Naive B cell (primary cell): Measurements from ENCODE around the gene MARCHF7. TPM values are rescaled to one million over a fixed set of nuclear protein-coding genes. Genes with fewer than 3 reads are reported as not detected.
"Not testable (repeated sequence)": the region's sequence is repeated elsewhere in the genome, so short reads cannot be mapped to it uniquely, and the experiment has no call there.

ENCODE experiments used
- ATAC-seq, 2 donors: fragments of 150-1000 bp; cut with Tn5 transposase; 2 replicates each; pipeline ENCODE4 v1.10.0; 2021; ENCODE audit warnings: low read depth in 2 of 2, mild to moderate bottlenecking in 2 of 2, moderate library complexity in 2 of 2
- DNase-seq: peaks from one replicate; pipeline ENCODE4 v3.0.0; 2022
- H3K27ac Mint-ChIP-seq, 6 donors: one replicate each; pipeline ENCODE4 v1.8.0; 2020 to 2022; ENCODE audit warnings: mild to moderate bottlenecking in 6 of 6, mixed read lengths in 6 of 6, moderate library complexity in 5 of 6, inconsistent platforms in 2 of 6
- H3K27me3 Mint-ChIP-seq, 3 donors: one replicate each; pipeline ENCODE4 v1.8.0; 2021 to 2022; ENCODE audit warnings: mixed read lengths in 3 of 3, mild to moderate bottlenecking in 1 of 3
- H3K36me3 Mint-ChIP-seq, 2 donors: one replicate each; pipeline ENCODE4 v1.8.0; 2020 to 2022; ENCODE audit warnings: mixed read lengths in 2 of 2, inconsistent platforms in 1 of 2, mild to moderate bottlenecking in 1 of 2
- H3K4me1 Mint-ChIP-seq, 3 donors: one replicate each; pipeline ENCODE4 v1.8.0; 2020 to 2022; ENCODE audit warnings: mixed read lengths in 3 of 3, inconsistent platforms in 1 of 3, mild to moderate bottlenecking in 1 of 3, moderate library complexity in 1 of 3
- H3K4me3 Mint-ChIP-seq, 8 donors: one replicate each; pipeline ENCODE4 v1.8.0; 2020 to 2022; ENCODE audit warnings: mild to moderate bottlenecking in 8 of 8, mixed read lengths in 8 of 8, moderate library complexity in 8 of 8, inconsistent platforms in 2 of 8
- H3K9me3 Mint-ChIP-seq, 7 donors: one replicate each; pipeline ENCODE4 v1.8.0; 2020 to 2022; ENCODE audit warnings: mixed read lengths in 7 of 7, mild to moderate bottlenecking in 5 of 7, inconsistent platforms in 2 of 7, moderate library complexity in 1 of 7
- polyA plus RNA-seq, 6 donors: library from polyadenylated mRNA; unstranded; fragments of 300-500 nt; fragmentation: Illumina TruSeq; gene quantifications; one replicate each; pipeline ENCODE4 v1.2.3, GENCODE V29; 2021; ENCODE audit warnings: low read depth in 6 of 6

The MARCHF7 gene
- polyA plus RNA-seq, 6 donors from 2014 or later: 160 to 236 (median 199) TPM

DNA sequence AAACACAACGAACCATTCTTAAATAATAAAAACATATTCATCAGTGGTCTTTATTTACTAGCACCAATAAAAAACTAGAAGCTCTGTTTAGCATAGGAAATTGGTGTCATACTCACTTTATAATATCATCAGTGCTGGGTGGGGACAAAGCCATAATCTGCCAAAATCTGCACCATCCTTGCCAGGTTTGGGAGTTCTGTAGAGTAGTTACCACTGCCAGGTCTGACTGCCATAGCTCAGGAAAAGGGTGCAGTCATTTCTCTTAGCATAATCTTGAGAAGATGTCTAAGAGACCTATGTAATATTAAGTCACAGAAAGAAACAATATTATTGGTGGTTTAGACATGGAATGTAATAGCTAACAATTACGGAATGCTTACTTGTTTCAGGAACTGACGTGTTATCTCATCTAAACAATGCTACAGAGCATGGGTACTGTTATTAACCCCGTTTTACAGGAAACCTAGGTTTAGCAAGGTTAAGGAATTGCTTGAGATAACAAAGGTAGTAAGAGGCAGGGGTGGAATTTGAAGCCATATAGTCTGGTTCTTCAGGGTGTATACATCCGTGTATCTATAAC, 1.6 kb upstream of the MARCHF7 start:
- Mint-ChIP-seq H3K4me1 (peaks cover 19 to 32% (median 26%) of the 10 kb centered on the region in 3 donors), H3K4me3 (peak overlapping the region in 2 of 8 donors; percentile 0 to 72), H3K9me3 (no peaks in the 10 kb centered on the region)

GRCh38 chr2:159711562-159712142, 654 bp upstream of the MARCHF7 start:
- Mint-ChIP-seq H3K27ac (peak overlapping the region; percentile 79 to 100 (median 98)), H3K27me3 (no peaks in the 10 kb centered on the region), H3K36me3 (peaks cover 5 to 11% of the 10 kb centered on the region in 2 donors), H3K4me1 (peaks cover 18 to 42% (median 31%) of the 10 kb centered on the region in 3 donors), H3K4me3 (peak overlapping the region; percentile 86 to 100 (median 99)), H3K9me3 (no peaks in the 10 kb centered on the region)
- ATAC-seq (no peak), DNase-seq (no peak)

More for the DNA sequence above, 1.6 kb upstream of the MARCHF7 start:
- Mint-ChIP-seq H3K36me3 (peaks cover 1 to 11% of the 10 kb centered on the region in 2 donors), H3K27me3 (no peaks in the 10 kb centered on the region), H3K27ac (no peak overlapping the region)
- no peak for DNase-seq
- no peak for ATAC-seq

GRCh38 chr2:159712929-159713420, 669 bp downstream of the MARCHF7 start:
- no peaks in the 10 kb centered on the region for H3K27me3 Mint-ChIP-seq
- H3K27ac Mint-ChIP-seq: peak overlapping the region; percentile 97 to 100 (median 100)
- H3K4me3 Mint-ChIP-seq: peak overlapping the region; percentile 99 to 100 (median 100)
- H3K4me1 Mint-ChIP-seq: peaks cover 23 to 49% (median 39%) of the 10 kb centered on the region in 3 donors
- no peaks in the 10 kb centered on the region for H3K9me3 Mint-ChIP-seq
- no peak for DNase-seq
- ATAC-seq: peak; percentile 5 to 7
- peaks cover 5 to 11% of the 10 kb centered on the region in 2 donors for H3K36me3 Mint-ChIP-seq

DNA sequence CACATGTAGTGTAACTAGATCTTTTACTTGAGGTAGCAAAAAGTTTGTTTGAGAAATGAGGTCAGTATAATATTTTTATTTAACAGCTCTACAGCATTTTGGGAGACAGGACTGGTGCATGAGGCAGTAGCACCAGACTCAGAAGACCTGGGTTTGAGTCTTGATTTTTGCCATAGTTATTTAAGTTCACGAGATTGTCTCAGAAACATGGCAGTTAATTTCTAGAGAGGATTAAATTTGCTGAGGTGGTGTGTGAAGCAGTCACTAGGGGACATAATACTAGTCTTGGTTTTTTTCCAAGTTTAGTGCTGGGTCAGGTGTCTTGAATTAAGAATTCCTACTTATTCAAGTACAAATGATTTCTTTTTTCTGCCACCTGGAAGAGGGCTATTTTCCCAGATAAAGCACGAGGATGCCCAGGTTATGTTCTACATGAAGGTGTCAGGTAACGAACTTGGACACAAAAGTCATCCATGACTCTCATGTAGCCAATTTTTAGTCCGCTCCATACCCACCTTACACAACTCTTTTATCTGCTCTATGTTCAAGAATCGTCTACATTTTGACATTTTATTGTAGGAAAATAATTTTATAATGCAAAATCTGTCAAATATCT, 1.4 kb downstream of the MARCHF7 start:
- peaks cover 5 to 11% of the 10 kb centered on the region in 2 donors for H3K36me3 Mint-ChIP-seq
- H3K27me3 Mint-ChIP-seq: no peaks in the 10 kb centered on the region
- DNase-seq: no peak
- H3K9me3 Mint-ChIP-seq: no peaks in the 10 kb centered on the region
- ATAC-seq: no peak
- peak overlapping the region; percentile 99 to 100 (median 100) for H3K4me3 Mint-ChIP-seq
- peak overlapping the region; percentile 97 to 100 (median 100) for H3K27ac Mint-ChIP-seq
- H3K4me1 Mint-ChIP-seq: peaks cover 29 to 50% (median 45%) of the 10 kb centered on the region in 3 donors

GRCh38 chr2:159714247-159714930, 2.1 kb downstream of the MARCHF7 start:
- ATAC-seq (no peak), DNase-seq (no peak)
- Mint-ChIP-seq H3K27ac (peak overlapping the region in 2 of 6 donors; percentile 47 to 100), H3K9me3 (no peaks in the 10 kb centered on the region), H3K4me3 (peak overlapping the region in 7 of 8 donors; percentile 5 to 100 (median 100)), H3K27me3 (no peaks in the 10 kb centered on the region), H3K36me3 (peaks cover 7 to 15% of the 10 kb centered on the region in 2 donors), H3K4me1 (peaks cover 31 to 53% (median 47%) of the 10 kb centered on the region in 3 donors)

DNA sequence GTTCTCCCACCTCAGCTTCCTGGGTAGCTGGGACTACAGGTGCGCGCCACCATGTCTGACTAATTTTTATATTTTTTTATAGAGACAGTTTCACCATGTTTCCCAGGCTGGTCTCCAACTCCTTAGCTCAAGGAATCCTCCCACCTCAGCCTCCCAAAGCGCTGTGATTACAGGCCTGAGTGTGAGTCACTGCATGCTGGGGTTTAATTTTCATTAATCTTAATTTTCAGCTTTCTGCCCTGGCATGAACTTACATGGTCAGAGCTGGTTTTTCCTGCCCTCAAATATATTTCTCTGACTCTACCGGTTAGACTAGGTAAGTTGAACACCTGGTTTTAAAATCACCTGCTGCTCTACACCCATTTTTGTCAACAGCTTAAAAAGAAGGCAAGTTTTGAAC, 3.1 kb downstream of the MARCHF7 start:
- ATAC-seq (no peak), DNase-seq (no peak)
- Mint-ChIP-seq H3K4me1 (peaks cover 38 to 63% (median 58%) of the 10 kb centered on the region in 3 donors), H3K27me3 (no peaks in the 10 kb centered on the region), H3K9me3 (no peaks in the 10 kb centered on the region), H3K27ac (peak overlapping the region in 1 of 6 donors; percentile 47), H3K36me3 (peaks cover 11 to 20% of the 10 kb centered on the region in 2 donors), H3K4me3 (peak overlapping the region in 3 of 8 donors; percentile 19 to 76 (median 44))

GRCh38 chr2:159716409-159716808, 4.1 kb downstream of the MARCHF7 start:
- H3K4me3 Mint-ChIP-seq: peak overlapping the region in 2 of 8 donors; percentile 9 to 76
- H3K4me1 Mint-ChIP-seq: peaks cover 40 to 72% (median 65%) of the 10 kb centered on the region in 3 donors
- DNase-seq, ATAC-seq, H3K27me3 Mint-ChIP-seq, H3K9me3 Mint-ChIP-seq, H3K27ac Mint-ChIP-seq: not testable (repeated sequence)
- peaks cover 11 to 20% of the 10 kb centered on the region in 2 donors for H3K36me3 Mint-ChIP-seq

GRCh38 chr2:159716857-159717256, 4.6 kb downstream of the MARCHF7 start:
- Mint-ChIP-seq H3K36me3 (peaks cover 11 to 18% of the 10 kb centered on the region in 2 donors), H3K27me3 (no peaks in the 10 kb centered on the region), H3K9me3 (no peaks in the 10 kb centered on the region), H3K4me1 (peaks cover 40 to 72% (median 65%) of the 10 kb centered on the region in 3 donors), H3K27ac (peak overlapping the region in 2 of 6 donors; percentile 16 to 65), H3K4me3 (peak overlapping the region in 2 of 8 donors; percentile 67 to 76)
- DNase-seq (no peak), ATAC-seq (no peak)

GRCh38 chr2:159720676-159721075, 8.4 kb downstream of the MARCHF7 start:
- Mint-ChIP-seq H3K36me3 (peaks cover 23 to 26% of the 10 kb centered on the region in 2 donors), H3K27ac (peak overlapping the region in 1 of 6 donors; percentile 69), H3K27me3 (no peaks in the 10 kb centered on the region), H3K4me1 (peaks cover 52 to 84% (median 76%) of the 10 kb centered on the region in 3 donors), H3K4me3 (peak overlapping the region in 1 of 8 donors; percentile 26), H3K9me3 (peaks cover 0 to 12% (median 0%) of the 10 kb centered on the region in 7 donors)
- ATAC-seq: no peak
- DNase-seq: no peak

GRCh38 chr2:159722580-159722979, 10.3 kb downstream of the MARCHF7 start:
- DNase-seq (no peak), ATAC-seq (no peak)
- Mint-ChIP-seq H3K27ac (peak overlapping the region in 2 of 6 donors; percentile 24 to 28), H3K27me3 (no peaks in the 10 kb centered on the region), H3K4me1 (peaks cover 50 to 81% (median 78%) of the 10 kb centered on the region in 3 donors), H3K36me3 (peaks cover 25 to 33% of the 10 kb centered on the region in 2 donors), H3K9me3 (peaks cover 0 to 12% (median 0%) of the 10 kb centered on the region in 7 donors), H3K4me3 (peak overlapping the region in 1 of 8 donors; percentile 20)

GRCh38 chr2:159724795-159725572, 12.7 kb downstream of the MARCHF7 start:
- H3K27me3 Mint-ChIP-seq, ATAC-seq, DNase-seq, H3K4me3 Mint-ChIP-seq: not testable (repeated sequence)
- Mint-ChIP-seq H3K36me3 (peaks cover 16 to 32% of the 10 kb centered on the region in 2 donors), H3K4me1 (peaks cover 45 to 75% (median 73%) of the 10 kb centered on the region in 3 donors), H3K27ac (peak overlapping the region in 2 of 6 donors; percentile 13 to 36), H3K9me3 (peaks cover 0 to 12% (median 0%) of the 10 kb centered on the region in 7 donors)

DNA sequence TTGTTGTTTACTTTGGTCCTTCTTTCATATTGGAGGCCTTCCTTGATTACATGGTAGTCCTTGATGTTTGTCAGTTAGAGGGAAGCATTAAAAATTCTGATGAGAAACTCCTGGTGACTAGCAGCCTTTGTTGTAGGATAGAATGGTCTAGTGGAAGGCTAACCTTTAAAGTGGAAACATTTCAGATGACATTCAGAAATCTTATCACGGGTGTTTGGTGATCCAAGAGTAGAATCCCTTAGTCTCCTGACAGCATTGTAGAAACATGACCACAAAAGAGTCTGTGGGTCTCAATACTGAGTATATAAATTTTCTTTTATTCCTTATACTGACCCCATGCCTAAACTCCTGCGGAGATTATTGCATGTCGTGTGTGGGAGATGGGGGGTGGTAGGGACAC, 13.4 kb downstream of the MARCHF7 start:
- H3K27ac Mint-ChIP-seq: peak overlapping the region in 1 of 6 donors; percentile 13
- H3K4me3 Mint-ChIP-seq: no peak overlapping the region
- no peaks in the 10 kb centered on the region for H3K27me3 Mint-ChIP-seq
- peaks cover 0 to 12% (median 0%) of the 10 kb centered on the region in 7 donors for H3K9me3 Mint-ChIP-seq
- ATAC-seq (no peak), DNase-seq (no peak)
- H3K36me3 Mint-ChIP-seq: peaks cover 16 to 32% of the 10 kb centered on the region in 2 donors
- H3K4me1 Mint-ChIP-seq: peaks cover 41 to 68% (median 65%) of the 10 kb centered on the region in 3 donors
